ENCODE results near the gene TMEM18.

Gene TMEM18

GRCh38 chr2:633371-633770, 43.8 kb downstream of the TMEM18 start:
- no peak for DNase-seq

GRCh38 chr2:632471-632870, 44.7 kb downstream of the TMEM18 start:
- no peak for DNase-seq

- no peak for DNase-seq
Measured at GRCh38 chr2:631741-632140, 45.5 kb downstream of the TMEM18 start.

GRCh38 chr2:630451-631320, 46.5 kb downstream of the TMEM18 start:
- DNase-seq = no peak

- no peak for DNase-seq
Measured at GRCh38 chr2:629961-630360, 47.2 kb downstream of the TMEM18 start.

GRCh38 chr2:628651-629050, 48.6 kb downstream of the TMEM18 start:
- no peak for DNase-seq

- no peak for DNase-seq
Measured at GRCh38 chr2:627926-628560, 49.2 kb downstream of the TMEM18 start.

- no peak for DNase-seq
Measured at GRCh38 chr2:627340-627709, 49.9 kb downstream of the TMEM18 start.

- no peak for DNase-seq
Measured at GRCh38 chr2:626491-627339, 50.5 kb downstream of the TMEM18 start.

GRCh38 chr2:625415-626333, 51.5 kb downstream of the TMEM18 start:
- no peak for DNase-seq

GRCh38 chr2:624551-625347, 52.5 kb downstream of the TMEM18 start:
- no peak for DNase-seq

GRCh38 chr2:624096-624495, 53.1 kb downstream of the TMEM18 start:
- no peak for DNase-seq

GRCh38 chr2:623130-623922, 53.9 kb downstream of the TMEM18 start:
- DNase-seq = no peak

- DNase-seq = no peak
Measured at GRCh38 chr2:622357-622756, 54.8 kb downstream of the TMEM18 start.

- DNase-seq = no peak
Measured at GRCh38 chr2:621303-622099, 55.7 kb downstream of the TMEM18 start.

- DNase-seq = no peak
Measured at GRCh38 chr2:620471-621302, 56.5 kb downstream of the TMEM18 start.

GRCh38 chr2:620004-620403, 57.2 kb downstream of the TMEM18 start:
- DNase-seq = no peak

- no peak for DNase-seq
Measured at GRCh38 chr2:618422-618990, 58.7 kb downstream of the TMEM18 start.

- DNase-seq = no peak
Measured at GRCh38 chr2:618005-618404, 59.2 kb downstream of the TMEM18 start.

Measured in stimulated activated naive CD4-positive, alpha-beta T cell (primary cell).